ENCODE measurements around the gene KCNJ3.

- TF ChIP-seq, protein P1, sequence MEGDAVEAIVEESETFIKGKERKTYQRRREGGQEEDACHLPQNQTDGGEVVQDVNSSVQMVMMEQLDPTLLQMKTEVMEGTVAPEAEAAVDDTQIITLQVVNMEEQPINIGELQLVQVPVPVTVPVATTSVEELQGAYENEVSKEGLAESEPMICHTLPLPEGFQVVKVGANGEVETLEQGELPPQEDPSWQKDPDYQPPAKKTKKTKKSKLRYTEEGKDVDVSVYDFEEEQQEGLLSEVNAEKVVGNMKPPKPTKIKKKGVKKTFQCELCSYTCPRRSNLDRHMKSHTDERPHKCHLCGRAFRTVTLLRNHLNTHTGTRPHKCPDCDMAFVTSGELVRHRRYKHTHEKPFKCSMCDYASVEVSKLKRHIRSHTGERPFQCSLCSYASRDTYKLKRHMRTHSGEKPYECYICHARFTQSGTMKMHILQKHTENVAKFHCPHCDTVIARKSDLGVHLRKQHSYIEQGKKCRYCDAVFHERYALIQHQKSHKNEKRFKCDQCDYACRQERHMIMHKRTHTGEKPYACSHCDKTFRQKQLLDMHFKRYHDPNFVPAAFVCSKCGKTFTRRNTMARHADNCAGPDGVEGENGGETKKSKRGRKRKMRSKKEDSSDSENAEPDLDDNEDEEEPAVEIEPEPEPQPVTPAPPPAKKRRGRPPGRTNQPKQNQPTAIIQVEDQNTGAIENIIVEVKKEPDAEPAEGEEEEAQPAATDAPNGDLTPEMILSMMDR (IDR thresholded peaks at IDR 0.05; ENCODE audit: low read length): no peak
- TF ChIP-seq EZH2 (optimal IDR thresholded peaks at IDR 0.05; ENCODE audit: low read depth, low read length): no peak
Measured at GRCh38 chr2:154849482-154849881, 151.0 kb downstream of the KCNJ3 start.
